Liver (tissue), 9 donors: ENCODE data around the gene OMP. TPM values are rescaled to one million over a fixed set of nuclear protein-coding genes. Genes with fewer than 3 reads are reported as not detected.

Source experiments
- DNase-seq: peaks from one replicate; pipeline ENCODE4 v3.0.0-alpha.2; 2017; ENCODE audit warnings: low spot score
- H3K27ac ChIP-seq, 2 donors: one replicate each; pipeline ENCODE4 v1.7.0; 2013; ENCODE audit warnings: inconsistent platforms in 2 of 2, low read length in 2 of 2, control low read depth in 1 of 2, low read depth in 1 of 2, mild to moderate bottlenecking in 1 of 2
- H3K27me3 ChIP-seq, 4 donors: one replicate each; pipeline versions ENCODE4 v1.6.1 to v1.7.0; 2013; ENCODE audit warnings: low read length in 3 of 4, inconsistent platforms in 1 of 4, mild to moderate bottlenecking in 1 of 4, moderate library complexity in 1 of 4; ENCODE audit not compliant: control insufficient read depth in 4 of 4, insufficient read depth in 4 of 4
- H3K36me3 ChIP-seq, 4 donors: one replicate each; pipeline versions ENCODE4 v1.6.1 to v1.7.0; 2013; ENCODE audit warnings: low read length in 3 of 4, mild to moderate bottlenecking in 3 of 4, low read depth in 1 of 4, moderate library complexity in 1 of 4; ENCODE audit not compliant: control insufficient read depth in 4 of 4, insufficient read depth in 3 of 4
- H3K4me1 ChIP-seq, 4 donors: one replicate each; pipeline versions ENCODE4 v1.6.1 to v1.7.0; 2013; ENCODE audit warnings: low read length in 3 of 4, mild to moderate bottlenecking in 3 of 4, moderate library complexity in 1 of 4; ENCODE audit not compliant: control insufficient read depth in 4 of 4, insufficient read depth in 4 of 4
- H3K4me3 ChIP-seq, 3 donors: one replicate each; pipeline versions ENCODE4 v1.6.1 to v1.7.0; 2013; ENCODE audit warnings: low read length in 3 of 3, control low read depth in 1 of 3, low read depth in 1 of 3, mild to moderate bottlenecking in 1 of 3
- H3K9ac ChIP-seq, 2 donors: one replicate each; pipeline ENCODE4 v1.7.0; 2013; ENCODE audit warnings: low read length in 2 of 2, mild to moderate bottlenecking in 2 of 2, moderate library complexity in 2 of 2, control low read depth in 1 of 2, low read depth in 1 of 2
- H3K9me3 ChIP-seq, 4 donors: one replicate each; pipeline versions ENCODE4 v1.6.1 to v1.7.0; 2013; ENCODE audit warnings: low read length in 3 of 4; ENCODE audit not compliant: control insufficient read depth in 4 of 4
- ATF3 ChIP-seq: IDR thresholded peaks from 2 replicates; pipeline ENCODE4 v1.6.1; 2016; ENCODE audit warnings: antibody characterized with exemption
- EGR1 ChIP-seq, 2 donors: IDR thresholded peaks; 2 replicates each; pipeline ENCODE4 v1.6.1; 2016 to 2018; ENCODE audit warnings: antibody characterized with exemption in 2 of 2, low read depth in 2 of 2
- FOXA1 ChIP-seq: IDR thresholded peaks from 2 replicates; pipeline ENCODE4 v1.6.1; 2016; ENCODE audit warnings: antibody characterized with exemption
- GABPA ChIP-seq, 2 donors: IDR thresholded peaks in 1 of 2; conservative IDR thresholded peaks in 1 of 2; 2 replicates each; pipeline ENCODE4 v1.6.1; 2016; ENCODE audit warnings: antibody characterized with exemption in 2 of 2, mild to moderate bottlenecking in 1 of 2, moderate library complexity in 1 of 2
- HNF4A ChIP-seq, 2 donors: conservative IDR thresholded peaks; 2 replicates each; pipeline ENCODE4 v1.6.1; 2016; ENCODE audit warnings: antibody characterized with exemption in 2 of 2, mild to moderate bottlenecking in 2 of 2
- HNF4G ChIP-seq: IDR thresholded peaks from 2 replicates; pipeline ENCODE4 v1.6.1; 2016; ENCODE audit warnings: antibody characterized with exemption
- JUND ChIP-seq, 2 donors: IDR thresholded peaks; 2 replicates each; pipeline ENCODE4 v1.6.1; 2016; ENCODE audit warnings: antibody characterized with exemption in 2 of 2
- NR2F2 ChIP-seq: IDR thresholded peaks from 2 replicates; pipeline ENCODE4 v1.6.1; 2016; ENCODE audit warnings: antibody characterized with exemption
- RAD21 ChIP-seq, 2 donors: IDR thresholded peaks; 2 replicates each; pipeline ENCODE4 v1.6.1; 2016; ENCODE audit warnings: antibody characterized with exemption in 2 of 2, mild to moderate bottlenecking in 2 of 2
- REST ChIP-seq: IDR thresholded peaks from 2 replicates; pipeline ENCODE4 v1.6.1; 2016; ENCODE audit warnings: antibody characterized with exemption, mild to moderate bottlenecking
- RXRA ChIP-seq, 2 donors: IDR thresholded peaks; 2 replicates each; pipeline ENCODE4 v1.6.1; 2017 to 2018; ENCODE audit warnings: antibody characterized with exemption in 2 of 2, mild to moderate bottlenecking in 1 of 2
- SP1 ChIP-seq: IDR thresholded peaks from 2 replicates; pipeline ENCODE4 v1.6.1; 2018; ENCODE audit warnings: antibody characterized with exemption, mild to moderate bottlenecking
- TAF1 ChIP-seq: conservative IDR thresholded peaks from 2 replicates; pipeline ENCODE4 v1.6.1; 2016; ENCODE audit warnings: antibody characterized with exemption, mild to moderate bottlenecking
- YY1 ChIP-seq: IDR thresholded peaks from 2 replicates; pipeline ENCODE4 v1.6.1; 2016; ENCODE audit warnings: antibody characterized with exemption, mild to moderate bottlenecking
- ZBTB33 ChIP-seq: IDR thresholded peaks from 2 replicates; pipeline ENCODE4 v1.6.1; 2016; ENCODE audit warnings: antibody characterized with exemption
- WGBS: extraction: QIAGEN DNeasy Blood & Tissue Kit; methylation state at CpG from one replicate; pipeline ENCODE4 v1.1.7; 2013; 5-methylcytosine and 5-hydroxymethylcytosine counted together
- polyA plus RNA-seq, 2 donors: library from polyadenylated mRNA; stranded (reverse) in 1 of 2; unstranded in 1 of 2; fragments of 200-250 nt in 1 of 2; fragments of >200 nt in 1 of 2; fragmentation: Nextera tagmentation in 1 of 2; extraction: Ambion mirVana in 1 of 2; gene quantifications; one replicate each; pipeline versions ENCODE4 v1.2.1 to v1.2.3, GENCODE V29; 2013 to 2015
- total RNA-seq, 2 donors: library from RNA; depleted of rRNA; stranded (reverse); fragments of >200 nt; gene quantifications; one replicate each; pipeline ENCODE4 v1.2.3, GENCODE V29; 2014
- donor health status: healthy.
- donor health status: healthy.
- donor health status: healthy.
- donor health status: healthy.
- donor health status: healthy.

The OMP gene
- total and polyA plus RNA-seq, 4 donors: 0.24 to 0.75 (median 0.65) TPM; not detected in 1

GRCh38 chr11:77122576-77123212 is 20.1 kb downstream of the OMP start:
- Histone ChIP-seq H3K4me3 (no peak overlapping the region), H3K27me3 (no peaks in the 10 kb centered on the region), H3K27ac (no peak overlapping the region), H3K4me1 (peaks cover 0 to 14% (median 10%) of the 10 kb centered on the region in 4 donors), H3K36me3 (peaks cover 7 to 65% (median 33%) of the 10 kb centered on the region in 4 donors), H3K9ac (no peak overlapping the region), H3K9me3 (no peaks in the 10 kb centered on the region)
- no peak for DNase-seq
- TF ChIP-seq HNF4A (conservative IDR thresholded peaks at IDR 0.05) (no peak), ZBTB33 (no peak)
- WGBS: 95% methylated on average over 7 of the region's 7 CpGs

- WGBS: 89% methylated on average over 8 of the region's 8 CpGs
- Histone ChIP-seq H3K27me3 (no peaks in the 10 kb centered on the region), H3K36me3 (peaks cover 5 to 57% (median 28%) of the 10 kb centered on the region in 4 donors), H3K4me1 (peaks cover 1 to 23% (median 16%) of the 10 kb centered on the region in 4 donors), H3K9me3 (no peaks in the 10 kb centered on the region), H3K27ac (no peak overlapping the region), H3K4me3 (no peak overlapping the region), H3K9ac (no peak overlapping the region)
- no peak for TF ChIP-seq RAD21 (IDR thresholded peaks at IDR 0.05)
- TF ChIP-seq RXRA (IDR thresholded peaks at IDR 0.05): no peak
- TF ChIP-seq ATF3: no peak
- TF ChIP-seq ZBTB33: no peak
- TF ChIP-seq HNF4G: no peak
- TF ChIP-seq EGR1 (IDR thresholded peaks at IDR 0.05; ENCODE audit: low read depth in 2 of 2): no peak
- no peak for TF ChIP-seq HNF4A (conservative IDR thresholded peaks at IDR 0.05)
- TF ChIP-seq JUND (IDR thresholded peaks at IDR 0.05): no peak
- no peak for TF ChIP-seq YY1
- no peak for TF ChIP-seq GABPA (IDR thresholded peaks at IDR 0.05 in 1 of 2, conservative IDR thresholded peaks at IDR 0.05 in 1 of 2)
- no peak for TF ChIP-seq REST
- no peak for TF ChIP-seq SP1
- TF ChIP-seq TAF1: no peak
- TF ChIP-seq NR2F2: no peak
- TF ChIP-seq FOXA1: no peak
- DNase-seq: no peak
Observed at GRCh38 chr11:77123591-77123990, 21.0 kb downstream of the OMP start.
